Measurements from ENCODE around the gene CD101. TPM values are rescaled to one million over a fixed set of nuclear protein-coding genes. Genes with fewer than 3 reads are reported as not detected.

CD101 gene
- total and polyA plus RNA-seq, 2 of the 8 experiments (the other 6 are each of a cell fraction or from before 2014, with no cell fraction given): 1.1 to 1.2 TPM

GRCh38 chr1:117045644-117046043, 44.1 kb downstream of the CD101 start:
- no peaks in the 10 kb centered on the region for H3K9me3 ChIP-seq (ENCODE audit: insufficient read depth in 2 of 2, low read depth in 1 of 2, low read length in 1 of 2)
- H2BK15ac ChIP-seq (ENCODE audit: low read length): no peak overlapping the region
- no peak overlapping the region for H3K4me2 ChIP-seq (ENCODE audit: insufficient read depth in 1 of 2, low read depth in 2 of 2, low read length in 2 of 2)
- H3K36me3 ChIP-seq (ENCODE audit: control insufficient read depth in 2 of 4, insufficient read depth in 4 of 4, low read length in 3 of 4): no peaks in the 10 kb centered on the region
- H2AFZ ChIP-seq (ENCODE audit: low read length): no peak overlapping the region
- no peak overlapping the region for H4K91ac ChIP-seq (replicated peaks; ENCODE audit: insufficient read length, low read length)
- H2BK120ac ChIP-seq (replicated peaks; ENCODE audit: low read depth, low read length): no peak overlapping the region
- WGBS, 2 experiments (ENCODE audit: extremely low coverage in 1 of 2, insufficient coverage in 1 of 2, insufficient read length in 1 of 2, insufficient replicate concordance in 2 of 2, low coverage in 1 of 2, low lambda C conversion rate in 2 of 2, missing lambda C conversion rate in 1 of 2): 89% methylated on average over 2 of the region's 2 CpGs; no CpG with 5 or more reads in 1 of the 2 experiments
- H3K4ac ChIP-seq (replicated peaks; ENCODE audit: insufficient read length, low read depth, low read length): no peak overlapping the region
- no peak overlapping the region for H3K9ac ChIP-seq (replicated peaks in 1 of 4; ENCODE audit: extremely low read depth in 1 of 4, low read depth in 3 of 4, low read length in 3 of 4)
- no peak overlapping the region for H4K5ac ChIP-seq (ENCODE audit: insufficient read length, low read depth, low read length)
- FAIRE-seq (no peak), DNase-seq (ENCODE audit: low read depth in 1 of 2, low spot score in 2 of 2) (no peak)
- no peaks in the 10 kb centered on the region for H3K79me2 ChIP-seq (ENCODE audit: control insufficient read depth in 1 of 2, insufficient read depth in 2 of 2, low read length in 2 of 2)
- no peak overlapping the region for H3K14ac ChIP-seq (ENCODE audit: insufficient read length)
- H2AK5ac ChIP-seq (ENCODE audit: low read depth, low read length): no peak overlapping the region
- ChIA-PET POLR2A (ENCODE audit: partially characterized antibody) (no interaction called here), CTCF (ENCODE audit: partially characterized antibody) (interaction anchor here (1.0 to 1.9 kb wide), 5 partner anchors 11 to 308 kb away, joined by 3 to 6 read pairs (median 5); no protein-coding TSS in a partner anchor)
- H3K23ac ChIP-seq (ENCODE audit: insufficient read length): no peak overlapping the region
- no peaks in the 10 kb centered on the region for H3K79me1 ChIP-seq (ENCODE audit: low read depth, low read length)
- H3K4me3 ChIP-seq (ENCODE audit: extremely low read depth in 1 of 4, insufficient read depth in 2 of 4, low read depth in 3 of 4, low read length in 4 of 4): no peak overlapping the region
- no peak overlapping the region for H2BK12ac ChIP-seq (ENCODE audit: low read depth, low read length)
- no peak overlapping the region for H3K27ac ChIP-seq (ENCODE audit: low read depth, low read length)
- H2BK5ac ChIP-seq (ENCODE audit: low read depth, low read length): no peak overlapping the region
- H3K18ac ChIP-seq (ENCODE audit: extremely low read depth, low read length): no peak overlapping the region
- no peak overlapping the region for H3K56ac ChIP-seq (replicated peaks; ENCODE audit: insufficient read length, low read depth, low read length)
- H4K8ac ChIP-seq (ENCODE audit: extremely low read depth, insufficient read depth, low read length): no peak overlapping the region
- H2BK20ac ChIP-seq (ENCODE audit: low read length): no peak overlapping the region
- peaks cover 0 to 1% (median 0%) of the 10 kb centered on the region in 4 experiments; a peak in 1 of 7 replicates for H3K27me3 ChIP-seq (replicated peaks in 1 of 4; ENCODE audit: control insufficient read depth in 3 of 4, extremely low read depth in 1 of 4, insufficient read depth in 3 of 4, low read length in 3 of 4)
- no peaks in the 10 kb centered on the region for H3K4me1 ChIP-seq (replicated peaks in 1 of 4; ENCODE audit: control insufficient read depth in 3 of 4, insufficient read depth in 4 of 4, low read length in 3 of 4)
- no peaks in the 10 kb centered on the region for H4K20me1 ChIP-seq (replicated peaks in 1 of 2; ENCODE audit: control insufficient read depth in 1 of 2, insufficient read depth in 2 of 2, low read length in 2 of 2)
- no peaks in the 10 kb centered on the region for H3K23me2 ChIP-seq (ENCODE audit: low read depth, low read length)
- TF ChIP-seq RAD21 (IDR thresholded peaks at IDR 0.05 in 1 of 2, conservative IDR thresholded peaks at IDR 0.05 in 1 of 2; ENCODE audit: low read depth in 2 of 2, low read length in 2 of 2) (no peak), TCF12 (IDR thresholded peaks at IDR 0.05; ENCODE audit: low read depth, low read length) (no peak), TEAD4 (IDR thresholded peaks at IDR 0.05; ENCODE audit: low read depth, low read length) (no peak), JUN (IDR thresholded peaks at IDR 0.05; ENCODE audit: low read depth, low read length) (no peak)
